ENCODE data around the gene RBKS. TPM values are rescaled to one million over a fixed set of nuclear protein-coding genes. Genes with fewer than 3 reads are reported as not detected.

The RBKS gene
- total RNA-seq, 2 experiments from 2014 or later, result 7.2 to 8.9 TPM

DNA sequence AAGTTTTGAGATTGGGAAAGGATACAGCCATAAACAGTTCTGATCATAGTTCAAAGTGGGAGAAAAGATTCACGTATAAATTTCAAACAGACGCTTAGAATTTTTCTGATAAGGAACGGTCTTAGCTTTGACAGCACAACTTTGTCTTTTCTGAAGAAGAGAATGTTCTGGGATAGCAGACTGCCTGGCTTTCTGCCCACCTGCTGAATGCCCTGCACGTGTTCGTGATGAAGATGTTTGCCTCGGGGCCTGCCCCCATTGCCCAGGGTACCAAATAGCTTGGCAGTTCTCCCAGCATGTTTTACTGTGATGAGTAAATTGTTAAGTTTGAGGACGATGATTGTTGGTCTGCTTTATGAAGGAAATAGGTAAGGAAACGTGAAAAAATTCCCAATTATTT lies 114.1 kb downstream of the RBKS start:
- ChIA-PET CTCF (interaction anchor here (1.2 to 1.6 kb wide), 2 partner anchors 14 to 22 kb away, joined by 3 read pairs; no protein-coding TSS in a partner anchor), POLR2A (no interaction called here)
- Mint-ChIP-seq H3K9me3 (no peaks in the 10 kb centered on the region), H3K27me3 (no peaks in the 10 kb centered on the region), H3K27ac (peak overlapping the region; percentile 40), H3K36me3 (ENCODE audit: low read depth) (peaks cover 51% of the 10 kb centered on the region), H3K4me3 (no peak overlapping the region), H3K4me1 (ENCODE audit: low read depth) (peaks cover 48% of the 10 kb centered on the region)
- no peak for ATAC-seq
- intact Hi-C loops (cut with micrococcal nuclease), result no loop called here
- TF ChIP-seq, protein P1, sequence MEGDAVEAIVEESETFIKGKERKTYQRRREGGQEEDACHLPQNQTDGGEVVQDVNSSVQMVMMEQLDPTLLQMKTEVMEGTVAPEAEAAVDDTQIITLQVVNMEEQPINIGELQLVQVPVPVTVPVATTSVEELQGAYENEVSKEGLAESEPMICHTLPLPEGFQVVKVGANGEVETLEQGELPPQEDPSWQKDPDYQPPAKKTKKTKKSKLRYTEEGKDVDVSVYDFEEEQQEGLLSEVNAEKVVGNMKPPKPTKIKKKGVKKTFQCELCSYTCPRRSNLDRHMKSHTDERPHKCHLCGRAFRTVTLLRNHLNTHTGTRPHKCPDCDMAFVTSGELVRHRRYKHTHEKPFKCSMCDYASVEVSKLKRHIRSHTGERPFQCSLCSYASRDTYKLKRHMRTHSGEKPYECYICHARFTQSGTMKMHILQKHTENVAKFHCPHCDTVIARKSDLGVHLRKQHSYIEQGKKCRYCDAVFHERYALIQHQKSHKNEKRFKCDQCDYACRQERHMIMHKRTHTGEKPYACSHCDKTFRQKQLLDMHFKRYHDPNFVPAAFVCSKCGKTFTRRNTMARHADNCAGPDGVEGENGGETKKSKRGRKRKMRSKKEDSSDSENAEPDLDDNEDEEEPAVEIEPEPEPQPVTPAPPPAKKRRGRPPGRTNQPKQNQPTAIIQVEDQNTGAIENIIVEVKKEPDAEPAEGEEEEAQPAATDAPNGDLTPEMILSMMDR (IDR thresholded peaks at IDR 0.05), result no peak
- DNase-seq, result no peak

DNA sequence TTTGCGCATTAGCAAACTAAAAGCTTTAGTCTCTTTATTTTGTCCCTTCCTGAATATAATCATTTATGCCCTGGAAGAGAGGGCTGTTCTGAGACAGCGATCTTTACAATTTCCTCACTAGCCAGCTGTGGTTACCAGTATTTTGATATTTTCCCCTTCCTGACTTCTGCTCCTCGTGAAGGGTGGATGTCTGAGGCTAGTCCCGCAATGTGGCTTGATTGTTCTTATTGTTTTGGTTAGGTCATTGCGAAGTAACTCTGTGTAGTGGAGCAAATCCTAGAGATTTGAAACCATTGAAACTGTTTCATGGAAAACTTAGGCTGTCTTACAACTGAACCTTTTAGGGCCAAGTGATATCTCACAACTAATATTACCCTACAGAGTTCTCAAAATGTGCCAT lies 116.2 kb downstream of the RBKS start:
- Mint-ChIP-seq H3K27me3 (no peaks in the 10 kb centered on the region), H3K4me3 (peak overlapping the region; percentile 95)
- POLR2A ChIA-PET, result no interaction called here

GRCh38 chr2:27772804-27773203 lies 117.4 kb downstream of the RBKS start:
- Mint-ChIP-seq H3K9me3 (no peaks in the 10 kb centered on the region), H3K4me1 (ENCODE audit: low read depth) (peaks cover 42% of the 10 kb centered on the region), H3K27ac (peak overlapping the region; percentile 67), H3K27me3 (no peaks in the 10 kb centered on the region), H3K36me3 (ENCODE audit: low read depth) (peaks cover 33% of the 10 kb centered on the region), H3K4me3 (peak overlapping the region; percentile 95)
- ChIA-PET CTCF (interaction anchor here (1.0 to 2.4 kb wide), 5 partner anchors 19 to 397 kb away, joined by 3 to 12 read pairs (median 7); no protein-coding TSS in a partner anchor), POLR2A (interaction anchor here (1.1 kb wide), 1 partner anchor 23 kb away, joined by 3 read pairs; no protein-coding TSS in a partner anchor)
- TF ChIP-seq, protein P1 (IDR thresholded peaks at IDR 0.05), result no peak
- ATAC-seq (no peak), DNase-seq (no peak)
- intact Hi-C loops (cut with micrococcal nuclease), result loop anchor here (5.0 kb wide), 1 partner anchor 274 kb away; no protein-coding TSS in a partner anchor

More for the DNA sequence above, 116.2 kb downstream of the RBKS start:
- ATAC-seq (no peak), DNase-seq (no peak)
- Mint-ChIP-seq H3K9me3 (no peaks in the 10 kb centered on the region), H3K4me1 (ENCODE audit: low read depth) (peaks cover 47% of the 10 kb centered on the region), H3K27ac (peak overlapping the region; percentile 9), H3K36me3 (ENCODE audit: low read depth) (peaks cover 39% of the 10 kb centered on the region)
- TF ChIP-seq, protein P1 (IDR thresholded peaks at IDR 0.05), result no peak
- intact Hi-C loops (cut with micrococcal nuclease), result loop anchor here (5.0 kb wide), 1 partner anchor 273 kb away; no protein-coding TSS in a partner anchor
- CTCF ChIA-PET, result interaction anchor here (1.0 to 2.3 kb wide), 2 partner anchors 20 to 90 kb away, joined by 3 to 10 read pairs; no protein-coding TSS in a partner anchor

GRCh38 chr2:27771548-27772335 lies 118.4 kb downstream of the RBKS start, which contains the start of gene MRPL33:
MRPL33 (plus strand) TSS chr2:27771719; CDS start chr2:27771778, 59 bp downstream.
- peak; percentile 96 for DNase-seq
- Mint-ChIP-seq H3K4me1 (ENCODE audit: low read depth) (peaks cover 36% of the 10 kb centered on the region), H3K9me3 (no peaks in the 10 kb centered on the region), H3K27me3 (no peaks in the 10 kb centered on the region), H3K27ac (peak within 1 kb of the TSS; percentile 98), H3K4me3 (peak within 1 kb of the TSS; percentile 95), H3K36me3 (ENCODE audit: low read depth) (peaks cover 28% of the 10 kb centered on the region)
- TF ChIP-seq, protein P1 (IDR thresholded peaks at IDR 0.05), result no peak
- ATAC-seq, result peak; percentile 98
- CTCF ChIA-PET, result interaction anchor here (1.1 to 2.4 kb wide), 4 partner anchors 18 to 398 kb away, joined by 3 to 12 read pairs (median 8); no protein-coding TSS in a partner anchor
- intact Hi-C loops (cut with micrococcal nuclease), result loop anchor here (5.0 kb wide), 1 partner anchor 276 kb away; no protein-coding TSS in a partner anchor
- POLR2A ChIA-PET, result interaction anchor here (0.6 to 0.7 kb wide), 2 partner anchors 10 to 27 kb away, joined by 3 read pairs; no protein-coding TSS in a partner anchor

Data from activated CD8-positive, alpha-beta T cell treated with anti-CD3 and anti-CD28 coated beads for 36 hours (primary cell).